ENCODE results near the gene HYAL1. TPM values are rescaled to one million over a fixed set of nuclear protein-coding genes. Genes with fewer than 3 reads are reported as not detected.
A peak's percentile ranks its signal among the peaks of the same experiment; 100 is the strongest.

Gene HYAL1
- polyA plus RNA-seq, 2 of the 4 experiments (the other 2 are of a cell fraction) = 0.62 to 1.1 TPM

GRCh38 chr3:50292159-50293078 is 11.0 kb downstream of the HYAL1 start, which contains the start of gene IFRD2:
Gene IFRD2 (minus strand): TSS chr3:50292429. CDS start chr3:50292274, 155 bp downstream.
- H3K4me1 ChIP-seq = peaks cover 13% of the 10 kb centered on the region; the same call in 2 of the 3 replicates
- DNase-seq (ENCODE audit: low read depth in 1 of 2, low spot score in 1 of 2) = peak; percentile 79 to 97
- peak within 1 kb of the TSS; percentile 87 for H3K4me2 ChIP-seq
- CTCF ChIA-PET = interaction anchor here (0.8 to 2.0 kb wide), 11 partner anchors 8 to 98 kb away, joined by 3 to 7 read pairs (median 4); no protein-coding TSS in a partner anchor
- peak within 1 kb of the TSS; percentile 95 to 97 for H3K27ac ChIP-seq
- peak; percentile 93 to 98 for ATAC-seq
- no peaks in the 10 kb centered on the region for H3K9me3 ChIP-seq
- 38% methylated on average over 5 of the region's 67 CpGs for WGBS (ENCODE audit: missing lambda C conversion rate)
- H3K4me3 ChIP-seq = peak within 1 kb of the TSS; percentile 87
- no peak for FAIRE-seq
- POLR2A ChIA-PET = interaction anchor here (0.7 to 1.5 kb wide), 8 partner anchors 13 to 746 kb away, joined by 3 to 7 read pairs (median 4); partner anchors contain the start of genes GNAI2, LSMEM2 and TUSC2
- no peak for TF ChIP-seq CEBPB (IDR thresholded peaks at IDR 0.05)
- TF ChIP-seq HES2 (IDR thresholded peaks at IDR 0.05) = no peak
- no peak for TF ChIP-seq TFCP2L1 (CRISPR knock-in tag; IDR thresholded peaks at IDR 0.05)
- 0 out of 2 replicates have a peak, but pooled peaks have one; percentile 26 for TF ChIP-seq KDM5A (IDR thresholded peaks at IDR 0.05)
- no peak for TF ChIP-seq ATOH8 (CRISPR knock-in tag; IDR thresholded peaks at IDR 0.05; ENCODE audit: low read depth)
- peak; percentile 38; the same call in 1 of the 2 replicates for TF ChIP-seq MYC (IDR thresholded peaks at IDR 0.05; ENCODE audit: borderline replicate concordance, low read length)
- no peak for TF ChIP-seq JUNB (IDR thresholded peaks at IDR 0.05)
- no peak for TF ChIP-seq BHLHE40 (IDR thresholded peaks at IDR 0.05; ENCODE audit: low read depth, low read length)
- TF ChIP-seq EHF (CRISPR knock-in tag; IDR thresholded peaks at IDR 0.05) = no peak
- TF ChIP-seq REST (IDR thresholded peaks at IDR 0.05) = no peak
- no peak for TF ChIP-seq RNF2 (IDR thresholded peaks at IDR 0.05; ENCODE audit: borderline replicate concordance, low read depth)
- TF ChIP-seq RAD21 (conservative IDR thresholded peaks at IDR 0.05 in 1 of 2, IDR thresholded peaks at IDR 0.05 in 1 of 2) = no peak
- TF ChIP-seq FOSL2 (IDR thresholded peaks at IDR 0.05) = no peak
- TF ChIP-seq FOSL2 (CRISPR knock-in tag; IDR thresholded peaks at IDR 0.05) = no peak
- no peak for TF ChIP-seq NFE2L2 (conservative IDR thresholded peaks at IDR 0.05; ENCODE audit: low read length)
- TF ChIP-seq MAX (IDR thresholded peaks at IDR 0.05) = peak; percentile 38
- TF ChIP-seq KDM1A (IDR thresholded peaks at IDR 0.05; ENCODE audit: low read depth) = no peak
- no peak for TF ChIP-seq HDAC2 (IDR thresholded peaks at IDR 0.05)
- peak; percentile 80; the same call in 1 of the 2 replicates for TF ChIP-seq HOXB5 (CRISPR knock-in tag; IDR thresholded peaks at IDR 0.05)
- TF ChIP-seq CHD4 (IDR thresholded peaks at IDR 0.05; ENCODE audit: borderline replicate concordance) = no peak
- no peak for TF ChIP-seq CTCF (IDR thresholded peaks at IDR 0.05)
- peak; percentile 11; the same call in 1 of the 2 replicates for TF ChIP-seq GATA3 (IDR thresholded peaks at IDR 0.05; ENCODE audit: borderline replicate concordance)
- TF ChIP-seq PBX3 (IDR thresholded peaks at IDR 0.05) = no peak
- TF ChIP-seq NPAS2 (CRISPR knock-in tag; IDR thresholded peaks at IDR 0.05; ENCODE audit: borderline replicate concordance) = no peak
- no peak for TF ChIP-seq POLR2AphosphoS2 (conservative IDR thresholded peaks at IDR 0.05; ENCODE audit: low read length)
- TF ChIP-seq HOXB13 (CRISPR knock-in tag; IDR thresholded peaks at IDR 0.05; ENCODE audit: low read depth) = 0 out of 2 replicates have a peak, but pooled peaks have one; percentile 48
- TF ChIP-seq ELK1 (IDR thresholded peaks at IDR 0.05; ENCODE audit: low read depth, low read length) = no peak
- no peak for TF ChIP-seq EP300 (IDR thresholded peaks at IDR 0.05)
- no peak for TF ChIP-seq ESRRA (IDR thresholded peaks at IDR 0.05; ENCODE audit: borderline replicate concordance, low read length)
- TF ChIP-seq RFX5 (IDR thresholded peaks at IDR 0.05) = no peak
- no peak for TF ChIP-seq RCOR1 (IDR thresholded peaks at IDR 0.05; ENCODE audit: low read depth, low read length)
